ENCODE data around the gene MRPS7. TPM values are rescaled to one million over a fixed set of nuclear protein-coding genes. Genes with fewer than 3 reads are reported as not detected.

The MRPS7 gene
- total RNA-seq, 2 donors from 2014 or later = 62.9 to 118 TPM

DNA sequence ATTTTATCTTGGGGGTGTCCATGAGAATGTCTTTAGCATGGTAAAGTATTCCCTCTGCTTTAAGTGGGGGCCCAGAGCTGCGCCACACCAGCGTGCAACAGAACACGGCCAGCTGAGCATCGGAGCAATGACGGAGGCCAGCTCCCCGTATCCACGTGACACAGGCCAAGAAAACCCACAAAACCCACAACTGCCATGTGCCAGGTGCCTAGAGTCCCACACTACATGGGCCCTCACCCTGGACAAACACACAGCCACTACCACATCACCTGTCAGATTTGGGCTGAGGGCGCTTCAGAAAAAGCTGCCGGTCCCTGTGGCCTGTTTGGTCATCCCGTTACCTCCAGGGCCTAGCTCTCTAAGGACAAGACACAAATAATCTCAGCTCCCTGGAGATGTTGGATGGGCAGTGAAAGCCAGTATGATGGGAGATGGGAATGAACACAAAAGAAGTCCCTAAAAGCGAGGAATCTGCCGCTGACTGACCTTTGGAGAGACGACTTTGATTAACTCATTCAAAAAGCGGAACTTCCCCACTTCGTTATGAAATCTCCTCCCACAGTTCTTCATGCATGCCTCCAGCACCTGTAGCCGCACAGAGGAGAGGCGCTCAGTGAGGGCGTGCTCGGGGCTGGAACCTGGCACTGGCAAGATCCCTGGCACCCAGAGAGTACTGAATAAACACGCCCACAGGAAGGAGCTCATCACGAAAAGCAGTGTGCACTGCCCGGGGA is 17.4 kb upstream of the MRPS7 start:
- intact Hi-C loops (cut with DNase I) = no loop called here
- H3K4me1 ChIP-seq = no peaks in the 10 kb centered on the region
- H3K27ac ChIP-seq = no peak overlapping the region
- H3K36me3 ChIP-seq = peaks cover 8% of the 10 kb centered on the region
- DNase-seq = no peak
- no peak overlapping the region for H3K4me3 ChIP-seq
- TF ChIP-seq, protein P1, sequence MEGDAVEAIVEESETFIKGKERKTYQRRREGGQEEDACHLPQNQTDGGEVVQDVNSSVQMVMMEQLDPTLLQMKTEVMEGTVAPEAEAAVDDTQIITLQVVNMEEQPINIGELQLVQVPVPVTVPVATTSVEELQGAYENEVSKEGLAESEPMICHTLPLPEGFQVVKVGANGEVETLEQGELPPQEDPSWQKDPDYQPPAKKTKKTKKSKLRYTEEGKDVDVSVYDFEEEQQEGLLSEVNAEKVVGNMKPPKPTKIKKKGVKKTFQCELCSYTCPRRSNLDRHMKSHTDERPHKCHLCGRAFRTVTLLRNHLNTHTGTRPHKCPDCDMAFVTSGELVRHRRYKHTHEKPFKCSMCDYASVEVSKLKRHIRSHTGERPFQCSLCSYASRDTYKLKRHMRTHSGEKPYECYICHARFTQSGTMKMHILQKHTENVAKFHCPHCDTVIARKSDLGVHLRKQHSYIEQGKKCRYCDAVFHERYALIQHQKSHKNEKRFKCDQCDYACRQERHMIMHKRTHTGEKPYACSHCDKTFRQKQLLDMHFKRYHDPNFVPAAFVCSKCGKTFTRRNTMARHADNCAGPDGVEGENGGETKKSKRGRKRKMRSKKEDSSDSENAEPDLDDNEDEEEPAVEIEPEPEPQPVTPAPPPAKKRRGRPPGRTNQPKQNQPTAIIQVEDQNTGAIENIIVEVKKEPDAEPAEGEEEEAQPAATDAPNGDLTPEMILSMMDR (IDR thresholded peaks at IDR 0.05) = no peak
- no peaks in the 10 kb centered on the region for H3K27me3 ChIP-seq
- no peaks in the 10 kb centered on the region for H3K9me3 ChIP-seq
- no peak overlapping the region for H3K9ac ChIP-seq (ENCODE audit: low read depth in 2 of 2, low read length in 2 of 2)

DNA sequence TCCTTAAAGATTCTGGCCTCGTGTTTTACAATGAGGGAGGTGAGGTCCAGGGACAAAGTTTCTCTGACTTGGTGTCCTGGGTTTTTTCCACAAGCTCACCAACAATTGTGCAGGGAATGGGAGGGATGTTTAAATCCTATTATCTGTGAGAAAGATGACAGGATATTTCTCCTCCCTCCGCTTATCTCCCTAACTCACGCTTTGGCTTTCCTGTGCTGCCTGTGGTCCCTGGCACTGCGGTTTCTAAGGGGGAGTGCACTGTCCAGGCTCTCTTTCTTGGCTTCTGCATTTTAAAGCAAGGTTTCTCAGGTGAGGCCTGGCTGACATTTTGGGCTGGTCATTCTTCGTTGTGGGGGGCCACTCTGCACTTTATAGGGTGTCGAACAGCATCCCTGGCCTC is 16.7 kb upstream of the MRPS7 start:
- DNase-seq = no peak
- Histone ChIP-seq H3K36me3 (peaks cover 7% of the 10 kb centered on the region), H3K27me3 (no peaks in the 10 kb centered on the region), H3K4me1 (no peaks in the 10 kb centered on the region), H3K9me3 (no peaks in the 10 kb centered on the region), H3K4me3 (no peak overlapping the region), H3K27ac (no peak overlapping the region), H3K9ac (ENCODE audit: low read depth in 2 of 2, low read length in 2 of 2) (peak overlapping the region in 1 of 2 donors; percentile 7)
- intact Hi-C loops (cut with DNase I) = no loop called here
- TF ChIP-seq, protein P1 (IDR thresholded peaks at IDR 0.05) = no peak

DNA sequence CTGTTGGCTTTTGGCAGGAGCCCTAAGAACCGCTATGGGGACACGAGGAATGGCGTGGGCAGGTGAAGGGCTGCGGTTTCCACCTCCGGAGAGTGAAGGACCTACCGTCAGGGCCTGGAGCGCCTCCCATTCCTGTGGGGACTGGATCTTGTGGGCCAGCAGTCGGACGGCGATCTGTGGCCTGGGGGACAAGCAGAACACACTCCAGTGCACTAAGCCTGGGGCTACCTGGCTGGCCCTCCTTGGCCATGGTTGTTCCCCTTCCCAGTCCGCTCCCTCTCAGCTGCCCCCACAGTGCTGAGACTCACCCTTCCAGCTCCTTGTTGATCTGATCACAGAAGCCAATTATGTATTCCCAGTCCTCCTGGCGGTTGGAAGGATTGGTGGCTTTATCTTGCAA is 15.3 kb upstream of the MRPS7 start:
- Histone ChIP-seq H3K36me3 (peaks cover 7% of the 10 kb centered on the region), H3K4me1 (no peaks in the 10 kb centered on the region), H3K4me3 (no peak overlapping the region), H3K9ac (ENCODE audit: low read depth in 2 of 2, low read length in 2 of 2) (no peak overlapping the region), H3K27ac (no peak overlapping the region), H3K27me3 (no peaks in the 10 kb centered on the region), H3K9me3 (no peaks in the 10 kb centered on the region)
- DNase-seq = no peak
- TF ChIP-seq, protein P1 (IDR thresholded peaks at IDR 0.05) = no peak
- intact Hi-C loops (cut with DNase I) = no loop called here

GRCh38 chr17:75249564-75249963 is 12.1 kb upstream of the MRPS7 start:
- Histone ChIP-seq H3K36me3 (peaks cover 7% of the 10 kb centered on the region), H3K4me1 (no peaks in the 10 kb centered on the region), H3K4me3 (no peak overlapping the region), H3K9ac (ENCODE audit: low read depth in 2 of 2, low read length in 2 of 2) (no peak overlapping the region), H3K27me3 (no peaks in the 10 kb centered on the region), H3K27ac (no peak overlapping the region), H3K9me3 (no peaks in the 10 kb centered on the region)
- TF ChIP-seq, protein P1 (IDR thresholded peaks at IDR 0.05) = no peak
- no peak for DNase-seq
- intact Hi-C loops (cut with DNase I) = no loop called here

DNA sequence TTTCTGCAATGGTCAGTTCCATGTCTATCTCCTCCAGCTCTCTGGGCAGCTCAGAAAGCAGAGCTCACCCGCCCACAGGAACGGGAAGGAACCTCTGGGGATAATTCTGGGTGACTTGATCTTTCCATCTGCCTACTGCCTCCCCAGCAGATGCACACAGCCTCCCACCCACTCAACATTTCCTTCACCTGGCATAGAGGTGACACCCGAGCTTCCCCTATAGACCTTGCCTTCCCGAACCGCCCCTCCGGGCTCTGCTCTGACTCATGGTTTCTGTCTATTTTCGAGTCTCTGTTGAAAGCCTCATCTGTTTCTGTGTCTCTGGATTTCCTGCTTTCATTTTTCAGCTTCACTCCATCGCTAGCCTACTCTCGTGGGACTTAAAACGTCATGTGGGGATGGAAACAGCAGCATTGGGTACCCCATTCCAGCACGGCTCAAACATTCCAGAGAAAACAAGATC is 11.6 kb upstream of the MRPS7 start:
- DNase-seq = no peak
- intact Hi-C loops (cut with DNase I) = no loop called here
- Histone ChIP-seq H3K4me1 (no peaks in the 10 kb centered on the region), H3K9ac (ENCODE audit: low read depth in 2 of 2, low read length in 2 of 2) (no peak overlapping the region), H3K27ac (no peak overlapping the region), H3K36me3 (peaks cover 7% of the 10 kb centered on the region), H3K4me3 (no peak overlapping the region), H3K27me3 (no peaks in the 10 kb centered on the region), H3K9me3 (no peaks in the 10 kb centered on the region)
- TF ChIP-seq, protein P1 (IDR thresholded peaks at IDR 0.05) = no peak

Data from colonic mucosa (tissue), 4 donors.